Measurements from ENCODE around the gene PAGE2.
"Not testable (repeated sequence)": the region's sequence is repeated elsewhere in the genome, so short reads cannot be mapped to it uniquely, and the experiment has no call there.

PAGE2 gene, protein sequence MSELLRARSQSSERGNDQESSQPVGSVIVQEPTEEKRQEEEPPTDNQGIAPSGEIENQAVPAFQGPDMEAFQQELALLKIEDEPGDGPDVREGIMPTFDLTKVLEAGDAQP

DNA sequence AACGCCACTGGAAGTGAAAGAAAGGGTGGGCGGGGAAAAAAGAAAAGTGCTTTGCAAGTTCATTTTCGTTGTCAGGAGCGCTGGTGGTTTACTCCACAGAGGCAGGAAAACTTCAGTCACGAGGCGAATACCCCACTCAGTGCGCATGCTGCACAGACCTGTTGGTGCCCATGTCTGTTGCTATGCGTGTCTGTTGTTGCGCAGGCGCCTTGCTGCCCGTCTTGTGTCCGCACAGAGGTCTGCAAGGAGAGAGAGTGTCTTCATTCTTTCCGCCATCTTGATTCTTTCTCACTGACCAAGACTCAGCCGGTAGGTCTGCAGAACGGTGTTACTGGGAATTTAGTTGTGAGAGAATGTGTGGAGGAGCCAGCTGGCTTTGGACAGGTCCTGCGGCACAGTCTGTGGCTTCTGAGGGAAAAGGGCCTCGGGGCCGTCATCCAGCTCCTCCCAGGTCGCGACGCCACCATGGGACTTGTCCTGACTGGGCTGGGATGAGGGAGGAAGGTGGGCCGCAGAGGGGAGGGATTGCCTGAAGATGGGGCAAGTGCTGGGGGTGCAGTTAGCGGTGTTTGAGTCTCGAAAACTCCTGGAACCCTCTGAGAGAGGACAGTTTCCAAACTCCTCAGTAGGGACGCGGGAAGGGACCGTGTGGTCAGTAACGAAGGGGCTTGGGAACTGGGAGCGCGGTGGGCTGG lies at the start of gene PAGE2:
PAGE2 (plus strand) TSS at position 224 of the 695 bp plus-strand sequence. CDS start 1,003 bp downstream, outside the sequence.
- no peak for DNase-seq (ENCODE audit: extremely low read depth in 1 of 2, low read depth in 1 of 2)

- no peak for DNase-seq (ENCODE audit: extremely low read depth in 1 of 2, low read depth in 1 of 2)
Measured at GRCh38 chrX:55039471-55039870, 49.3 kb upstream of the PAGE2 start.

- no peak for DNase-seq (ENCODE audit: extremely low read depth in 1 of 2, low read depth in 1 of 2)
Measured at GRCh38 chrX:55041514-55041913, 47.3 kb upstream of the PAGE2 start.

GRCh38 chrX:55050599-55050998 lies 38.2 kb upstream of the PAGE2 start:
- DNase-seq (ENCODE audit: extremely low read depth in 1 of 2, low read depth in 1 of 2): not testable (repeated sequence)

- no peak for DNase-seq (ENCODE audit: extremely low read depth in 1 of 2, low read depth in 1 of 2)
Measured at GRCh38 chrX:55056820-55057674, 31.8 kb upstream of the PAGE2 start.

GRCh38 chrX:55057675-55058249 lies 31.1 kb upstream of the PAGE2 start:
- DNase-seq (ENCODE audit: extremely low read depth in 1 of 2, low read depth in 1 of 2): no peak

- DNase-seq (ENCODE audit: extremely low read depth in 1 of 2, low read depth in 1 of 2): not testable (repeated sequence)
Measured at GRCh38 chrX:55067180-55067579, 21.6 kb upstream of the PAGE2 start.

GRCh38 chrX:55072286-55072685 lies 16.5 kb upstream of the PAGE2 start:
- DNase-seq (ENCODE audit: extremely low read depth in 1 of 2, low read depth in 1 of 2): no peak

DNA sequence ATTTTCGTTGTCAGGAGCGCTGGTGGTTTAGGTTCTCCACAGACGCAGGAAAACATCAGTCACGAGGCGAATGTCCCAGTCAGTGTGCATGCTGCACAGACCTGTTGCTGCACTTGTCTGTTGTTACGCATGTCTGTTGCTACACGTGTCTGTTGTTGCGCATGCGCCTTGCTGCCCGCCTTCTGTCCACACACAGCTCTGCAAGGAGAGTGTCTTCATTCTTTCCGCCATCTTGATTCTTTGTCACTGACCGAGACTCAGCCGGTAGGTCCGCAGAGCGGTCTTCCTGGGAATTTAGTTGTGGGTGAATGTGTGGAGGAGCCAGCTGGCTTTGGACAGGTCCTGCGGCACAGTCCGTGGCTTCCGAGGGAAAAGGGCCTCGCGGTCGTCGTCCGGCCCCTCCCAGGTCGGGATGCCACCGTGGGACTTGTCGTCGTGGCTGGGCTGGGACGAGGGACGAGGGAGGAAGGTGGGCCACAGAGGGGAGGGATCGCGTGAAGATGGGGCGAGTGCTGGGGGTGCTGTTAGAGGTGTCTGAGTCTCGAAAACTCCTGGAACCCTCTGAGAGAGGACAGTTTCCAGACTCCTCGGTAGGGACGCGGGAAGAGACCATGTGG lies 13.9 kb upstream of the PAGE2 start, which contains the start of gene PAGE2B:
PAGE2B (plus strand) TSS at position 180 of the 617 bp plus-strand sequence. CDS start 1,012 bp downstream, outside the sequence.
- DNase-seq (ENCODE audit: extremely low read depth in 1 of 2, low read depth in 1 of 2): no peak

GRCh38 chrX:55098691-55099090 lies 9.9 kb downstream of the PAGE2 start:
- DNase-seq (ENCODE audit: extremely low read depth in 1 of 2, low read depth in 1 of 2): no peak

DNA sequence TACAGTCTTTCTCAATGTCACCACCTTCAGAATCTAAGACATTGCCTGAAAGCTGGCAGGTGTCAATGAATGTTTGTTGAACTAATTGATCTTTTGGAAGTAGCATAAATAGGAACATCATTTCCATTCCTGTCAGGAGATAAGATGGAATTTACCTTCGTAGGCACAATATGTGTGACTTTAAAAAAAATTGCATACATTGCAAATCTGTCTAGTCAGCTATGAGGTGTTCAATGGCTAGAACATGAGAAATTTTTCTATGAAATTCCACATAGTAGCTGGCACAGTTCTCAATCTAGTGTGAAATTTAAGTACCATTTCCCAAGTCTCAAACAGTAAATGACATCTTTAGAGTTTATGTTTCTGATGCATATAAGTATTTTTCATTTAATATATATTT lies 10.3 kb downstream of the PAGE2 start:
- DNase-seq (ENCODE audit: extremely low read depth in 1 of 2, low read depth in 1 of 2): no peak

DNA sequence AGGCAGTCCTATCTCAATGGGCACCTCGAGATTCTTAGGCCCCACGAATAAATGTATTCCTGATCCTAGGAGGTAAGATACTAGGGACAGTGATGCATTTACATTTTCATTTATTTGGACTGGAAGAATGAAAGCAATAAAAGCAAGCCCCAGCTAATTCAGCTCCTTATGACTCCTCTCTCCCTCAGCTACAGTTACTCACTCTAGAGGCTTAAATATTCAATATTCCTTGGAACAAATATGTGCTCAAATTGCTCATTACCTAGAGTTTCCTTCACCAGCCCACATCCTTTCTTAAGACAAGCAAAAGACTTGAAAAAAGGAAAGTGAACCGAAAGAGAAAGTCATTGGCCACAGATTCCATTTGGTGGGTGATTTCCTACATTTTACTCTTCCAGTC lies 13.9 kb downstream of the PAGE2 start:
- no peak for DNase-seq (ENCODE audit: extremely low read depth in 1 of 2, low read depth in 1 of 2)

GRCh38 chrX:55107262-55107661 lies 18.4 kb downstream of the PAGE2 start:
- no peak for DNase-seq (ENCODE audit: extremely low read depth in 1 of 2, low read depth in 1 of 2)

GRCh38 chrX:55107911-55108310 lies 19.1 kb downstream of the PAGE2 start:
- DNase-seq (ENCODE audit: extremely low read depth in 1 of 2, low read depth in 1 of 2): no peak

- no peak for DNase-seq (ENCODE audit: extremely low read depth in 1 of 2, low read depth in 1 of 2)
Measured at GRCh38 chrX:55109306-55109705, 20.5 kb downstream of the PAGE2 start.

GRCh38 chrX:55111578-55112254 lies 22.9 kb downstream of the PAGE2 start:
- no peak for DNase-seq (ENCODE audit: extremely low read depth in 1 of 2, low read depth in 1 of 2)

- DNase-seq (ENCODE audit: extremely low read depth in 1 of 2, low read depth in 1 of 2): not testable (repeated sequence)
Measured at GRCh38 chrX:55116589-55116988, 27.8 kb downstream of the PAGE2 start.

DNA sequence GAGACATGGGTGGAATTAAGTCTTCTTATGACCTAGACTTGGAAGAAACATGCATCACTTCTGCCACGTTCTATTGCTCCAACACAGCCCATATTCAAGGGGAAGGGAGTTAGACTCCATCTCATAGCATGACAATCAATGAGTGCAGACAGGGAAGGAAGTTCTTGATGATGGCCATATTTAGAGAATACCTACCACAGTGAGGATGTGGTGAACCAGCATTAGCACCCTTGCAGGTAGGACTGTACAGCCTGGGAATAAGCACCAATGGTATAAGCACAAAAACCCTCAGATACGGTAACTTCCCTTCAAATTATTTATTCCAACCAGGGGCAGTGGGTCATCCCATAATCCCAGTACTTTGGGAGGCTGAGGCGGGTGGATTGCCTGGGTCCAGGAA lies 29.8 kb downstream of the PAGE2 start:
- DNase-seq (ENCODE audit: extremely low read depth in 1 of 2, low read depth in 1 of 2): no peak

- no peak for DNase-seq (ENCODE audit: extremely low read depth in 1 of 2, low read depth in 1 of 2)
Measured at GRCh38 chrX:55119271-55119670, 30.5 kb downstream of the PAGE2 start.

GRCh38 chrX:55119712-55120111 lies 30.9 kb downstream of the PAGE2 start:
- no peak for DNase-seq (ENCODE audit: extremely low read depth in 1 of 2, low read depth in 1 of 2)

Measured in stimulated activated CD8-positive, alpha-beta memory T cell treated with anti-CD3 and anti-CD28 coated beads, Interleukin-7, amount 100 ng/mL, for 48 hours (primary cell).